KMS-11 (cell line): ENCODE results near the gene DDX27.
A peak's percentile ranks its signal among the peaks of the same experiment; 100 is the strongest.

Experiments
- H2AFZ ChIP-seq: fragments of 200-600 bp; sonication (generic); 2 replicates; pipeline ENCODE4 v1.6.1; 2016; ENCODE audit warnings: antibody characterized with exemption, mixed run types, low read depth
- H3K27ac ChIP-seq: fragments of 200-600 bp; sonication (generic); 2 replicates; pipeline ENCODE4 v1.6.1; 2016; ENCODE audit warnings: mild to moderate bottlenecking, mixed run types
- H3K27me3 ChIP-seq: fragments of 200-600 bp; sonication (generic); 2 replicates; pipeline ENCODE4 v1.6.1; 2017; ENCODE audit warnings: mild to moderate bottlenecking, low read depth, mixed run types, moderate library complexity; ENCODE audit not compliant: insufficient read depth
- H3K36me3 ChIP-seq: fragments of 200-600 bp; sonication (generic); 2 replicates; pipeline ENCODE4 v1.6.1; 2017; ENCODE audit warnings: mild to moderate bottlenecking, mixed run types; ENCODE audit not compliant: insufficient read depth
- H3K4me1 ChIP-seq: fragments of 200-600 bp; sonication (generic); 2 replicates; pipeline ENCODE4 v1.6.1; 2016; ENCODE audit warnings: mild to moderate bottlenecking, low read depth, mixed run types; ENCODE audit not compliant: poor library complexity, severe bottlenecking
- H3K4me2 ChIP-seq: fragments of 200-600 bp; sonication (generic); 2 replicates; pipeline ENCODE4 v1.7.0; 2016; ENCODE audit warnings: mild to moderate bottlenecking, mixed run types
- H3K4me3 ChIP-seq: fragments of 200-600 bp; sonication (generic); IDR thresholded peaks from 2 replicates; pipeline ENCODE4 v1.6.1; 2017; ENCODE audit warnings: low read depth, low read length, mixed read lengths; ENCODE audit not compliant: insufficient read depth
- H3K79me2 ChIP-seq: fragments of 200-600 bp; sonication (generic); 2 replicates; pipeline ENCODE4 v1.6.1; 2016; ENCODE audit warnings: low read depth, mixed run types; ENCODE audit not compliant: insufficient read depth
- H3K9ac ChIP-seq: fragments of 200-600 bp; sonication (generic); 2 replicates; pipeline ENCODE4 v1.6.1; 2016; ENCODE audit warnings: mild to moderate bottlenecking, mixed run types
- H4K20me1 ChIP-seq: fragments of 200-600 bp; sonication (generic); 2 replicates; pipeline ENCODE4 v1.6.1; 2016; ENCODE audit warnings: mild to moderate bottlenecking, mixed run types; ENCODE audit not compliant: insufficient read depth
- CTCF ChIP-seq: fragments of 200-600 bp; sonication (generic); conservative IDR thresholded peaks from 2 replicates; pipeline ENCODE4 v1.6.1; 2017; ENCODE audit warnings: low read depth, mild to moderate bottlenecking, antibody characterized with exemption, low read length, moderate library complexity, mixed read lengths

The DDX27 gene

GRCh38 chr20:49262444-49262843 lies 43.2 kb downstream of the DDX27 start:
- Histone ChIP-seq H3K27me3 (no peaks in the 10 kb centered on the region), H2AFZ (no peak overlapping the region), H3K79me2 (peaks cover 6% of the 10 kb centered on the region; the same call in 1 of the 2 replicates), H3K36me3 (no peaks in the 10 kb centered on the region; the same call in 1 of the 2 replicates), H3K27ac (no peak overlapping the region), H3K4me1 (peaks cover 1% of the 10 kb centered on the region), H4K20me1 (no peaks in the 10 kb centered on the region), H3K4me3 (no peak overlapping the region), H3K4me2 (no peak overlapping the region), H3K9ac (no peak overlapping the region)
- no peak for TF ChIP-seq CTCF

GRCh38 chr20:49267327-49267726 lies 48.1 kb downstream of the DDX27 start:
- TF ChIP-seq CTCF, result no peak
- H3K4me1 ChIP-seq, result peaks cover 26% of the 10 kb centered on the region
- H3K4me2 ChIP-seq, result no peak overlapping the region
- H4K20me1 ChIP-seq, result no peaks in the 10 kb centered on the region
- no peaks in the 10 kb centered on the region; the same call in 1 of the 2 replicates for H3K36me3 ChIP-seq
- H3K27ac ChIP-seq, result no peak overlapping the region
- peaks cover 33% of the 10 kb centered on the region for H3K79me2 ChIP-seq
- H2AFZ ChIP-seq, result no peak overlapping the region
- no peak overlapping the region for H3K4me3 ChIP-seq
- H3K27me3 ChIP-seq, result no peaks in the 10 kb centered on the region
- no peak overlapping the region for H3K9ac ChIP-seq

GRCh38 chr20:49268600-49269365 lies 49.6 kb downstream of the DDX27 start:
- no peak for TF ChIP-seq CTCF
- no peaks in the 10 kb centered on the region; the same call in 1 of the 2 replicates for H3K36me3 ChIP-seq
- peaks cover 40% of the 10 kb centered on the region for H3K4me1 ChIP-seq
- H3K27ac ChIP-seq, result no peak overlapping the region
- peaks cover 33% of the 10 kb centered on the region for H3K79me2 ChIP-seq
- H3K9ac ChIP-seq, result no peak overlapping the region
- H3K27me3 ChIP-seq, result no peaks in the 10 kb centered on the region
- no peak overlapping the region for H3K4me3 ChIP-seq
- no peak overlapping the region for H2AFZ ChIP-seq
- peak overlapping the region; percentile 48 for H3K4me2 ChIP-seq
- H4K20me1 ChIP-seq, result no peaks in the 10 kb centered on the region

GRCh38 chr20:49270177-49270576 lies 51.0 kb downstream of the DDX27 start:
- Histone ChIP-seq H3K27ac (no peak overlapping the region), H3K79me2 (peaks cover 33% of the 10 kb centered on the region), H3K4me2 (no peak overlapping the region), H2AFZ (no peak overlapping the region), H3K4me3 (no peak overlapping the region), H3K4me1 (peaks cover 50% of the 10 kb centered on the region), H3K9ac (no peak overlapping the region), H4K20me1 (no peaks in the 10 kb centered on the region), H3K36me3 (peaks cover 3% of the 10 kb centered on the region; the same call in 1 of the 2 replicates), H3K27me3 (no peaks in the 10 kb centered on the region)
- no peak for TF ChIP-seq CTCF
